SH-SY5Y (cell line): Measurements from ENCODE around the gene TMEM43.

Source experiments
- GATA2 ChIP-seq: IDR thresholded peaks from 2 replicates; pipeline ENCODE4 v1.6.1; 2011; ENCODE audit warnings: mild to moderate bottlenecking, low read depth, low read length
- GATA3 ChIP-seq: IDR thresholded peaks from 2 replicates; pipeline ENCODE4 v1.6.1; 2011; ENCODE audit warnings: low read depth, mild to moderate bottlenecking, low read length, moderate library complexity

GRCh38 chr3:14175383-14176037, 50.7 kb downstream of the TMEM43 start:
- no peak for TF ChIP-seq GATA3
- no peak for TF ChIP-seq GATA2
